ENCODE measurements around the gene ANKMY2. TPM values are rescaled to one million over a fixed set of nuclear protein-coding genes. Genes with fewer than 3 reads are reported as not detected.

The ANKMY2 gene
- total RNA-seq, 8 experiments from 2014 or later = 10.6 to 40.7 (median 32.1) TPM

DNA sequence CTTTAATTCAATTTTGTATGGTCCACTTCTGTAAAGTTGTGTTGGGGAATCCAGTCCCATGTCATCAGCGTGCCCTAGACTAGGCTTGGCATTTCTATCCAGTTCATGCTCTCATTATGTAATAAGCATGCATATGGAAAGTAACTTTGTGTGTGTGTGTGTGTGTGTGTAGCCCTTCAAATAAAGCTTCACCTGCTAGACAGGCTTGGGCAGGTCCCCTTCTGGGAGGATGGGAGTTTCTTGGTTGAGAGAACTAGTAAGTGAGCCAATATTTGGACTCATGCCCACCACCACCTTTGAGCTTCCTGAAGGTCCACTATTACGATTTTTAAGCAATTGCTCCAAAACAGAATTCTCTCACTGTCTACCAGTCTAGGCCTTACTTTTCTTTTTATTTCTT, 7.3 kb upstream of the ANKMY2 start:
- Histone ChIP-seq H3K27ac (no peak overlapping the region), H3K4me3 (no peak overlapping the region), H3K4me1 (replicated peaks in 1 of 2) (peaks cover 8 to 26% of the 10 kb centered on the region in 2 donors)
- in situ Hi-C loops (cut with MboI; ENCODE audit: low pct_unique_long_range_greater_than_20kb in 2 of 9, low sequenced_read_pairs in 9 of 9, unreplicated experiment in 9 of 9) = no loop called here
- peak in 1 of 8 experiments; percentile 11 for ATAC-seq (replicated peaks in 6 of 8)
- 67 to 100% (median 100%) methylated on average over 1 to 2 of the region's 2 CpGs for WGBS, 10 experiments

- H3K27ac ChIP-seq = no peak overlapping the region
- WGBS, 10 experiments = 27 to 100% (median 89%) methylated on average over 1 to 7 of the region's 7 CpGs
- ATAC-seq (replicated peaks in 6 of 8) = no peak
- in situ Hi-C loops (cut with MboI; ENCODE audit: low pct_unique_long_range_greater_than_20kb in 2 of 9, low sequenced_read_pairs in 9 of 9, unreplicated experiment in 9 of 9) = no loop called here
- H3K4me1 ChIP-seq (replicated peaks in 1 of 2) = peaks cover 7 to 26% of the 10 kb centered on the region in 2 donors
- H3K4me3 ChIP-seq = no peak overlapping the region
These were observed 6.7 kb upstream of the ANKMY2 start for GRCh38 chr7:16652240-16652583.

DNA sequence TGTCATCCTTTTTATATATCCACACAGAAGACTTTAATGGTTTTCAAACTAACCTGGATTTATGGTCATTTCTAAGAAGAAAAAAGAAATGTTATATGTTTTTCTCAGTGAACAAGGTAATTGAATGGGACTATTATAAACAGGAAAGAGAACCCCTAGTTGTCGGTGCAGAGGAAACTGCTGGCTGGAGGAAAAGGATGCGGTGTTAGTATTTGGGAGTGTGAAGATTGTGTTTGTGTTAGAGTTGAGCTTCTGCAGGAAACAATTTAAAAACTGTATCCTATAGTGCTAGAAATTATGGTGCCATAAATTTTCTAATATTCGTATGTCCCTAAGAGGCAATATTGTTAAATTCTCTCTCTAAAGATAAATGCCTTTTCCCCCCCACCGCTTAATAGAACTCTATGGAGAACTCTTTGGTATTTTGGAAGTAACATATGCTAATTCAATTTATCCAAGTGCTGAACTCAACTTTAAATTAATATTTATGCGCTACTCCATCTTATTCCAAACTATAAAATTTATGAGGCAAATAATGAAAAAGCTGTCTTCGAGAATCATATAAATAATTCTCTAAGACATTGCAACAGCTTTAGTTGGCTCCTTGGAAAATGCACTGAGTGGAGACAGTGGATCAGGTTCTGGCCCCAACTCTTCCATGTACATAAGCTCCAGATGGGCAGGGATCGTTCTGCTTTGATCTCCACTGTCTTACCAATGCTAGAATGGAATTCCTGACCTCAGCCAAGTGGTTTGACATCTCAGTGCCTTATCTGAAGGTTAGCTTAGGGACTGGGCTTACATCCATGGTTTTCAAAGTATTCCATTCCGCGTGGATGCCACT, 6.1 kb upstream of the ANKMY2 start:
- WGBS, 10 experiments = 82 to 100% (median 94%) methylated on average over 2 to 9 of the region's 9 CpGs
- no peak overlapping the region for H3K27ac ChIP-seq
- ATAC-seq (replicated peaks in 6 of 8) = no peak
- H3K4me3 ChIP-seq = no peak overlapping the region
- in situ Hi-C loops (cut with MboI; ENCODE audit: low pct_unique_long_range_greater_than_20kb in 2 of 9, low sequenced_read_pairs in 9 of 9, unreplicated experiment in 9 of 9) = no loop called here
- peaks cover 7 to 26% of the 10 kb centered on the region in 2 donors for H3K4me1 ChIP-seq (replicated peaks in 1 of 2)

DNA sequence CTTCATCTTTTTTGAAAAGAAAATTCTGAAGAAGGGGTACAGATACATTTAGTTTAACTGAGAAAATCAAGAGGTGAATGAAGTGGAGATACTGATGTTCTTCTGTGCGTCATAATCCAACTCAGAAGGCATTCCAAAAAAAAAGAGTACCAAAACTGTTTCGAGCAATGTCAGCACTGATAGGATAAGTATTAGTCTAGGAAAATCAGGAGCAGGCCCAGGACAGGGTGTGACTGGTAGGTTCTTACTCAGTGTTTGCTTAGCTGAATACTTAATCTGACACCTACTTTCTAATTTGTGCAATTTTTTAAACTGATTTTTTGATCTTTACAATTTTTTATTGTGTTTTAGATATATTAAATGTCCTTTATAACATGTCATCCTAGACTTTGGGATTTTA, 4.7 kb upstream of the ANKMY2 start:
- H3K27ac ChIP-seq = no peak overlapping the region
- in situ Hi-C loops (cut with MboI; ENCODE audit: low pct_unique_long_range_greater_than_20kb in 2 of 9, low sequenced_read_pairs in 9 of 9, unreplicated experiment in 9 of 9) = no loop called here
- ATAC-seq (replicated peaks in 6 of 8) = no peak
- WGBS, 10 experiments = 73 to 100% (median 96%) methylated on average over 2 of the region's 2 CpGs; no CpG with 5 or more reads in 2 of the 10 experiments
- H3K4me1 ChIP-seq (replicated peaks in 1 of 2) = peaks cover 7 to 26% of the 10 kb centered on the region in 2 donors
- H3K4me3 ChIP-seq = no peak overlapping the region

DNA sequence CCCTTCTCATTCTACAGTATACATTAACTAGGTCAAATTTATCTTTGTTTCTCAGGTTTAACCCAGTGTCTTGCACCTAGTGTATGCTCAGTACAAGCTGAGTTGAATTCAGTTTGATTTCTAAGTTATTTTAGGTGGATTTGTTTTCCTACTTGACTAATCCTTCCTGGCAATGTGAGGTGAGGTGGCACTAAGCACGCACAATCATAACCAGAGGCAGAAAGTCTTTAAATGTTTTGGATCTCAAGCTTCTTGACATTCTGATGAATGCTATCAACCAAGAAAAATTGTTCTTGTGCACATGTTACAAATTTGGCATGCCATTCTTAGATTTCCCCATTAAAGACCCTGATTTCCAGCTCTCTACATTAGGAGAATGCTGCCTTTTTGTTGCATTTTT, 3.6 kb upstream of the ANKMY2 start:
- H3K4me3 ChIP-seq = peak overlapping the region in 4 of 5 donors; percentile 15 to 99 (median 87)
- ATAC-seq (replicated peaks in 6 of 8) = no peak
- H3K4me1 ChIP-seq (replicated peaks in 1 of 2) = peaks cover 7 to 28% of the 10 kb centered on the region in 2 donors
- peak overlapping the region in 1 of 2 donors; percentile 15 for H3K27ac ChIP-seq
- in situ Hi-C loops (cut with MboI; ENCODE audit: low pct_unique_long_range_greater_than_20kb in 2 of 9, low sequenced_read_pairs in 9 of 9, unreplicated experiment in 9 of 9) = no loop called here
- 71 to 100% (median 83%) methylated on average over 1 of the region's 1 CpG for WGBS, 10 experiments

DNA sequence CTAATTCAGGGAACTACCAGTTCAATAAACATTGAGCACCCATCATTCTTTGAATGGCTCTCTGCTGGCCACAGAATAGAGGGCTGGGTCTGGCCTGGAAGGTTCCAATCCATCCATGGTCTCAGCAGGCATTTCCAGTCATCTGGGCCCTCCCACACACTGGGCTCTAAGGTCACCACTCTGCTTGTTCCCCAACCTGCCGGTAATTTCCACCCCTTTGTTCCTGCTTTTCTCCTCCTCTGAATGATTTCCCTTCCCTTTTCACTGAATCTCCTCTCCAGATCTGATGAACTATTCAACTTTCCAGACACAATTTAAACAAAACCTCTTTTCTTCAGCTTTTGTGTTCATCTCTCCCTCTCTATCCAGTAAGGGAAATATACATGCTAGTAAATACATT, 3.0 kb upstream of the ANKMY2 start:
- WGBS, 10 experiments = 0 to 100% (median 63%) methylated on average over 1 of the region's 1 CpG; no CpG with 5 or more reads in 4 of the 10 experiments
- peak overlapping the region; percentile 14 to 15 for H3K27ac ChIP-seq

DNA sequence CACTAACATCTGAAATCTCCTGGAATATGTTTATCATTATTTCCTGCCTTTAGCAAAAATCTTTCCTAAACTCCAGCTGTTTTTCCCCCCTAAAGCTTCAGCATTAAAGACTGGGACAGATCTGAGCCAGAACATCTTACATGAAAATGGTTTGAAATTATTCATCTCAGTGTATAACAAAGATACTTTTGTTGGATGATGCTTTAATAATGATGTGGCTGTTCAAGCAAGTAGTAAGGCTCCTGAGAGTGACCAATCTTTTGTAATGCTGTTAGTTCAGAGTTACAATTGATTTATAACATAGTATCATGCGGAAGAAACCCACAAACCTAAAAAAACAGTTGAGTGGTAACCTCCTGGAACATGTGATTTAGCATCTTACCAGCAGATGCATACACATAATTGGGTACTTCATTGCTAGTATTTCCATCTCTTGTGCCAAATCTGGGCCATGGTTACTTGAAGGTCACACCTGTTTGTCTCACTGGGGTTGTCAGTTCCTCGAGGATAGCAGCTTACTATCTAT, 1.9 kb upstream of the ANKMY2 start:
- no peak overlapping the region for H3K27ac ChIP-seq
- H3K4me3 ChIP-seq = peak overlapping the region; percentile 80 to 99 (median 94)
- ATAC-seq (replicated peaks in 6 of 8) = no peak
- H3K4me1 ChIP-seq (replicated peaks in 1 of 2) = peaks cover 13 to 38% of the 10 kb centered on the region in 2 donors
- in situ Hi-C loops (cut with MboI; ENCODE audit: low pct_unique_long_range_greater_than_20kb in 2 of 9, low sequenced_read_pairs in 9 of 9, unreplicated experiment in 9 of 9) = no loop called here
- WGBS, 10 experiments = 0 to 75% (median 29%) methylated on average over 1 to 2 of the region's 2 CpGs; no CpG with 5 or more reads in 1 of the 10 experiments

More for the DNA sequence above, 3.0 kb upstream of the ANKMY2 start:
- peak in 4 of 8 experiments; percentile 7 to 19 (median 10) for ATAC-seq (replicated peaks in 6 of 8)
- in situ Hi-C loops (cut with MboI; ENCODE audit: low pct_unique_long_range_greater_than_20kb in 2 of 9, low sequenced_read_pairs in 9 of 9, unreplicated experiment in 9 of 9) = no loop called here
- H3K4me1 ChIP-seq (replicated peaks in 1 of 2) = peaks cover 13 to 34% of the 10 kb centered on the region in 2 donors
- peak overlapping the region; percentile 6 to 99 (median 80) for H3K4me3 ChIP-seq

GRCh38 chr7:16646472-16647072, 1.0 kb upstream of the ANKMY2 start:
- peaks cover 13 to 38% of the 10 kb centered on the region in 2 donors for H3K4me1 ChIP-seq (replicated peaks in 1 of 2)
- peak overlapping the region; percentile 80 to 99 (median 94) for H3K4me3 ChIP-seq
- in situ Hi-C loops (cut with MboI; ENCODE audit: low pct_unique_long_range_greater_than_20kb in 2 of 9, low sequenced_read_pairs in 9 of 9, unreplicated experiment in 9 of 9) = no loop called here
- peak overlapping the region; percentile 98 to 99 for H3K27ac ChIP-seq
- WGBS, 10 experiments = 0% methylated on average over 1 to 6 of the region's 29 CpGs; no CpG with 5 or more reads in 5 of the 10 experiments
- peak in 7 of 8 experiments; percentile 7 to 31 (median 18) for ATAC-seq (replicated peaks in 6 of 8)

DNA sequence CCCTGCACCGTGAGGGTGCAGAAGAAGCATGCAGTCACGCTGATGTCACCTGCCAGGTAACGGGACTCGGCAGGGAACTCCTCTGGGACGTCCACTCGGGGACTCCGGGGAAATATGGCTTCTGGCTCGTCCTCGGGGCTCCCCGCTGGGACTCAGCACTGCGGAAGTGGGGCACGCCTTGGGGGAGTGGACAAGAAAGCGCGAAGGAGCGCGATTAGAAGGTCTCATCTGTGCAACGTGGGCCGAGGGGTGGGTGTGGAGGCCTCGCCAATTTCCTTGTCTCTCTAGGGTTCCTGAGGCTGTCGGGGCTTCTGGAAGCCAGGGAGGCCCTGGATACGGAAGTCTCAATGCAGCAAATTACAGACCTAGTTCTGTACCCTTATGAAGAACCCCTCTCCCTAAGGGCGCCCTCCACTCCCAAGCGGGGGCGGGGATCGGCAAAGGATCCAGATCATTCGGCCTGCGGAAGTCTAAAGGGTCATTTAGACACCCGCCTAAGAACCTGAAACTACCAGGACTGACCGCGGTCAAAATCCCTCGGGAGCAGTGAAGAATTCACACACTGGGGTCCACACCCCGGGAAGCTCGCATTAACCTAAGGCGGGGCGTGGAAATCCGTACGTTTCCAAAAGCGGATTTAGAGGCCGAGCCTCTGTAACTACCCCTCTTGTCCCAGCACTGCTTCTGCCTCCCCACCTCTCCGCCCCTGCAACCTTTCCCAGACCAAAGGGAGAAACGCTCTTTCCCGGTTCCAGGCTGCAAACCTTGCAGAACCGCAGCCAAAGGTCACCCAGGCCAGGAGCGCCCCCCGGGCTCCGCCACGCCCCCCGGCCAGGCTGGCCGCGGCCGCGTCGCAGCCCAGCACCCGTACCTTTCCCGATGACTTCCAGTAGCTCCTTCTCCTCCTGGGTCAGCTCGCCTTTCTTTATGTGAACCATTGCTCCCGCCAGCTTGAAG, 640 bp downstream of the ANKMY2 start:
- peaks cover 13 to 30% of the 10 kb centered on the region in 2 donors for H3K4me1 ChIP-seq (replicated peaks in 1 of 2)
- in situ Hi-C loops (cut with MboI; ENCODE audit: low pct_unique_long_range_greater_than_20kb in 2 of 9, low sequenced_read_pairs in 9 of 9, unreplicated experiment in 9 of 9) = no loop called here
- peak overlapping the region; percentile 80 to 99 (median 94) for H3K4me3 ChIP-seq
- ATAC-seq (replicated peaks in 6 of 8) = peak; percentile 16 to 42 (median 39)
- 0 to 4% (median 0%) methylated on average over 3 to 14 of the region's 57 CpGs; no CpG with 5 or more reads in 5 of the 10 experiments for WGBS, 10 experiments
- peak overlapping the region; percentile 98 to 99 for H3K27ac ChIP-seq

- Histone ChIP-seq H3K4me1 (replicated peaks in 1 of 2) (peaks cover 13 to 23% of the 10 kb centered on the region in 2 donors), H3K4me3 (peak overlapping the region; percentile 80 to 99 (median 94)), H3K27ac (peak overlapping the region in 1 of 2 donors; percentile 99)
- in situ Hi-C loops (cut with MboI; ENCODE audit: low pct_unique_long_range_greater_than_20kb in 2 of 9, low sequenced_read_pairs in 9 of 9, unreplicated experiment in 9 of 9) = no loop called here
- 0 to 100% (median 60%) methylated on average over 1 to 4 of the region's 4 CpGs; no CpG with 5 or more reads in 3 of the 10 experiments for WGBS, 10 experiments
- ATAC-seq (replicated peaks in 6 of 8) = no peak
These were observed 1.4 kb downstream of the ANKMY2 start for GRCh38 chr7:16644157-16644556.

DNA sequence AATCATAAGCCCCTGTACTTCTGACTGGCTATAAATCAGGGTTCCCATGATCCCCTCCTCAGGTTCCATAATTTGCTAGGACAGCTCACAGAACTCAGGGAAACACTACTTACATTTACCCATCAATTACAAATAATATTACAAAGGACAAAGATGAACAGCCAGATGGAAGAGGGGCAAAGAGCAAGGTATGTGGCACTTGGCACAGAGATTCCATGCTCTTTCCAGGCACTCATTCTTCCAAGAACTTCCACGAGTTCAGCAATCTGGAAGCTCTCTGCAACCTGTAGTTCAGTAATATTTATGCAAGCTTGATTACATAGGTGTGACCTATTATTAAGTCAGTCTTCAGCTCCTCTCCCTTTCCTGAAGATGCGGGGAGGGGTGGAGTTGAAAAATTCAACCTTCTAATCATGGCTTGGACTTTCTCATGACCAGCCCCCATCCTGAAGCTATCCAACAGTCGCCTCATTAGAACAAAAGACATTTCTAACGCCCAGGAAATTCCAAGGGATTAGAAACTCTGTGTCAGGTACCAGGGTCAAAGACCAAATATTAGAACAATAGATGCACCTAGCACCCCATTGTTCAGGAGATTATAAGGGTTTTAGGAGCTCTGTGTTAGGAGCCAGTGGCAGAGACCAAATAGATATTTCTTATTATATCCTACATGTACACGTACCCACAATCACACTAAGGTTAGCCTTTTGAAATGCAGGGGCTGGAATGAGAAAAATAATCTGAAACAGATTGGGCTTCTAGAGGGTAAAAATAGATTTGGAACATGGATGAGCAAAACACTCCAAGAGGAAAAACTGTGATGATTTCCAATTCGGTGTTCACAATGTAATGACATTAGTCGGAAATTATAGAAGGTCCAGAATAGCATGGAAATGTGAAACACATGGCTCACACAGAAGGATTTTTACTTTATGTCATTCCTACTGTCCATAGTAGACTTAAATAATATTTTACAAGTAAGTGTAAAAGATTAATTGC, 7.0 kb downstream of the ANKMY2 start:
- in situ Hi-C loops (cut with MboI; ENCODE audit: low pct_unique_long_range_greater_than_20kb in 2 of 9, low sequenced_read_pairs in 9 of 9, unreplicated experiment in 9 of 9) = no loop called here
- peaks cover under 1 to 16% of the 10 kb centered on the region in 2 donors for H3K4me1 ChIP-seq (replicated peaks in 1 of 2)
- no peak overlapping the region for H3K27ac ChIP-seq
- no peak for ATAC-seq (replicated peaks in 6 of 8)
- no peak overlapping the region for H3K4me3 ChIP-seq
- WGBS, 10 experiments = 39 to 100% (median 92%) methylated on average over 1 to 7 of the region's 7 CpGs
